HT-29 (cell line): ENCODE data around the gene HRH3. TPM values are rescaled to one million over a fixed set of nuclear protein-coding genes. Genes with fewer than 3 reads are reported as not detected.

Experiments
- DNase-seq: peaks from one replicate; pipeline ENCODE4 v3.0.0-alpha.2; 2015; ENCODE audit warnings: low spot score
- total RNA-seq: library from RNA; depleted of rRNA; stranded (reverse); fragments of >200 nt; shearing (Covaris generic); gene quantifications from 2 replicates; pipeline ENCODE4 v1.2.3, GENCODE V29; 2014

The HRH3 gene
- total RNA-seq, 1 experiment from 2014 or later = not detected

- DNase-seq = no peak
Measured at GRCh38 chr20:62230696-62231095, 10.6 kb upstream of the HRH3 start.

- DNase-seq = no peak
Measured at GRCh38 chr20:62230276-62230675, 10.2 kb upstream of the HRH3 start.

DNA sequence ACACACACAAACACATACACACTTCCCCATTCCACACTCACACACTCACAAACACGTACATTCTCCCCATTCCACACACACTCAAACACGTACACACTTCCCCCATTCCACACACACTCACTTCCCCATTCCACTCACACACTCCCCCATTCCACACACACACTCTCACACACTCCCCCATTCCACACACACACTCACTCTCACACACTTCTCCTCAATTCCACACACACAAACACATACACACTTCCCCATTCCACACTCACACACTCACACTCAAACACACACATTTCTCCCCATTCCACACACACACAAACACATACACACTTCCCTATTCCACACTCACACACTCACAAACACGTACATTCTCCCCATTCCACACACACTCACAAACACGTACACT lies 9.6 kb upstream of the HRH3 start:
- DNase-seq = no peak

DNA sequence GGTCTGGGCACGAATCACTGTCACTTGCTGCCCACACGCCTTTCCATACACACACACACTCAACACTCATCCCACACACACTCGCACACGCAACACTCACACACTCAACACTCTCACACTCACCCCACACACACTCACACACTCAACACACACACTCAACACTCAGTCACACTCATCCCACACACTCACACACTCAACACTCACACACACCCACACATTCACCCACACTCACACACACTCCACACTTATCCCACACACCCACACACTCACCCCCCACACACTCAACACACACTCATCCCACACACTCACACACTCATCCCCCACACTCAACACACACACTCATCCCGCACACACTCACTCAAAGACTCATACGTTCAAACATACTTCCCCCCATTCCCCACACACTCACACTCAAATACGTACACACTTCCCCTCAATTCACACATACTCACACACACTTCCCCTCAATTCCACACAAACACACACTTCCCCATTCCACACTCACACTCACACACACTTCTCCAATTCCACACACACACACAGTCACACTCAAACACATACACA lies 9.0 kb upstream of the HRH3 start:
- DNase-seq = no peak

DNA sequence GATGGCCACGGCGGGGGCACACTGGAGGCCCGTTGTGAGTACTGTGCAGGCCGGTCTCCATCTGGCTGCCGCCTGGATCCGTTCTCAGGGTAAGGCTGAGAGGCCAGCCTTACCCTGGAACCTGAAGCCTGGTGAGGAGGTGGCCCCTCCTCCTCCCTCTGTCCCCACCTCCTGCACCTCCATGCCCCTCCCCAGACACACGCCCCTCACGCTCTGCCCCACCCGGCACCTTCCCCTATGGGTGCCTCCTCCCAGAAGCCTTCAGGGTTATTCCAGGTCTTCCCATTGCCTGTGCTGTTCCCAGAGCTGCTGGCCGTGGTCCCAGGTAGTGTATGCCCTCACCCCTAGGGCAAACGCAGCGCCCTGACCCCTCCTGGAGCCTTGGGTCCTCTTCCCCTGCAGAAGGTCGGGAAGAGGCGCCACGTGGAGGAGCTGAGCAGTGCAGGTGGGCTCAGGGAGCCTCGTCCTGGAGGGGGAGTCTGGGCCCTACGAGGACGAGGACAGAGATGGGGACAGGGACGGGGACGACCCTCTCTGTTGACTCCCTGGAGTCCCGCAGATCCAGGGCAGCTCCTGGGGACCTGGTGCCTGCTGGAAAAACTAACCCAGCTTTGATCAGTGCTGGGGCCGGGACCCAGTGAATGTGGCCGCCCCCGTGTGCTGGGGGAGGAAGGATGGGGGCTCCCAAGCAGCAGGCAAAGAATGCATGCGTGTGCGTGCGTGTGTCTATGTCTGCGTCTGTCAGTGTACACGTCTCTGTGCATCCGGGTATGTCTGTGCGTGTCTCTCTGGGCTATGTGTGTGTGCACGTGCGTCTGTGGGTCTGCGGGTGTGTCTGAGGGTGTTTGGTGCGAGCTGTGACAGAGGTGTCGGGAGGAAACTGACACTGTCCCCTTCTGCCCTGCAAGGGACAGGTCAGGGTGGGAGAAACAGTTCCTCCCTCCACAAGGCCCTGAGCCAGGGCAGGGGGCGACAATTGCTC lies 8.2 kb upstream of the HRH3 start:
- peak; percentile 30 for DNase-seq

DNA sequence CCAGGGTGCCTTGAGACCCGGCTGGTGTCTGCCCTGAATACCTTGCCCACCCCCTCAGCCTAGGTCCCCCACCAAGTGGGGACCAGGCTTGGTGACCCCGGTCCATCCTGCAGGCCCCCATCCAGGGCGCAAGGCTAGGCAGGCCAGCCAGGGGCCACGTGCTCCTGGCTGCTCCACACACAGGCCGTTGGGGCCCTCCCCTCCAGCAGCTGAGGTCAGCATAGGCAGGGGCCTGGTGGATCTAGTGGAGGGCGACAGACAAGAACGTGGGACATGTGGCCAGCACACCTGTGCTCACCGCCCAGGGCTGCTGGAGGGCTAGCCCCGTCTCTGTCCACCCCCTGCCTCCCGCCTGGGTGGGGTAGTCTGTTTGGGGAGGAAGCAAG lies 7.5 kb upstream of the HRH3 start:
- DNase-seq = no peak

DNA sequence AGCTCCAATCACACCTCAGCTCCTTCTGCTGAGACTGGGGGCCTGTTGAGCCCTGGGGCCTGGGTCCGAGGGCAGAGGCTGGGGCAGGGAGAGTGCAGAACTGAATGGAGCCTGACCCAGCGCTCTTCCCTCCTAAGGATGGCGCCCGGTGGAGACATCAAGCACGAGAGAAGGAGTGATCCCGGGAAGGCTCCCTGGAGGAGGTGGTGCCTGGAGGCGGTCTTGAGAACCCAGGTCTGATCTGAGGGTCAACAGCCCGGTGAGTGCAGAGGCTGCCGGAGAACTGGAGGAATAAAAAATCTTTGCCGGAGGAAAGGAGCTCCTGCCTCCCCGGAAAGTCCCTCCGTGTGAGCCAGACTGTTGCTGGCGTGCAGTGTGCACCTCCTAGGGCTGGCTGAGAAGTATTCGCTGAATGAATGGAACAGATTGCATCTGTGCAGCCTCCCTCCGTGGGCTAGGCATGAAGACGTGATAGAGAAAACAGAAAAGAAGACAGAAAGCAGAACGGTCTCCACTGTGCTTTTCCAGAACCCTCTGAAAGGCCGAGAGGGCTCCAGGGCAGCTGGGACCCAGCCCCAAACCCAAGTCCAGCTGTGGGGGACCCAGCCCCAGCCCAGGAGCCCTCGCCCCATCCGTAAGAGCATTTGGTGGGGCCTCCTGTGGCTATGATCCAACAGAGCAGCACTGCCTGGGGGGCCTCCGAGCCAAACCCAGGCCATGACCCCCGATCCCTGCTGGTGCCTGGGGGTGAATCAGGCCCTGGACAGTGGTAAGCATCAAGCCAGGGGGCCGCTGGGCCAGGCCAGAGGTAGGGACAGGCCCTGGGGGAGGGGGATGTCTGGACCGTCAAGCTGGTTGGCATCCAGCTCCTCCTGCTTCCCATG lies 6.9 kb upstream of the HRH3 start:
- no peak for DNase-seq

DNA sequence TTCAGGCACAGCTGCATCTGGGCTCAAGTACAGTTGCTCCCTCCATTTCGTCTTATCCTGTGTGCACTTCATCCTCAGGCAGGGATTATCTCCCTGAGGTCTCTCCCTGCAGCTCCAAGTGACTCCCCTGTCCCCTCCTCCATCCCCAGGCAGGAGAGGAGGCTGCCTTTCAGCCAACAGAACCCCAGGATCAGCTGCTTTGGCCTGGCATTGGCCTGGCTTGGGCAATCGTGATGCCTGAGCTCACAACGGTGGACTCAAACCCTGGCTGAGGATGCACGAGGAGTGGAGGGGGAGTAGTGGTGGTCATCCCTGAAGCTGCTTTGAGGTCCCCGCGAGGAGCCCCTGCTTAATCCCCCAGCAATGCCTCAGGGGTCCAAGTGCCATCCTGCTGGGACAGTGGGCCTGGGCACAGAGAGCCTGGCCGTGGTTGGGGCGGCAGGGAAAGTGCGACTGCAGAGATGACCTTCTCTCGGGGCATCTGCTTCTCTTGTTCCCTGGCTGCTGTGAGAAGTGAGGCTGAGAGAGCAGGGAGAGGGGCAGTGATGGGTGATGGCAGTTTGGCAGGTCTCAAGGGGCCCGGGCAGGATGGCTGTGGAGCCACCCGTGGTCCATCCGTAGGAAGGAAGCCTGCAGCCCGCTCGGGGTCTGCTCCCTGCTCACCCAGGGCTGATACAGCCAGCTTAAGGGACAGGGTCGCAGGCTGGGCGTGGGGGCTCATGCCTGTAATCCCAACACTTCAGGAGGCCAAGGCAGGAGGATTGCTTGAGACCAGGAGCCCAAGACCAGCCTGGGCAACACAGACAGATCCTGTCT lies 6.0 kb upstream of the HRH3 start:
- DNase-seq = no peak

DNA sequence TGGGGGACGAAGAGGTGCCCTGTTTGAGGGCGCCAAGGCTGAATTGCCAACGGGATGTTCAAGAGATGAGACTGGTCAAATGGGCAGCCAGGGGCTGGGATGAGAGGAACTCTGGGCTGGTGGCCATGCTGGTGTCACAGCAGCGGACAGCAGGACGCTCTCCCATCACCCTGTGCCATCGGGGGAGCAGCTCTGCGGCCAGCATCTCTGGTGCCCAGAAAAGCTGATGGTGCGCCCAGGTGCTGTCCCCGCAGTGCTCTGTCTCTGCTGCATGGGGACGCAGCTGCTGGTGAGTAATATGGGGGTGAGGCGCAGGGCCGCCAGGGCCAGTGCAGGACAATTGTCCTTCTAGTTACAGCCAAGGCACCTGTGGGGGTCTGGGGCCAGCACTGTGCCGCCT lies 4.9 kb upstream of the HRH3 start:
- DNase-seq = no peak

DNA sequence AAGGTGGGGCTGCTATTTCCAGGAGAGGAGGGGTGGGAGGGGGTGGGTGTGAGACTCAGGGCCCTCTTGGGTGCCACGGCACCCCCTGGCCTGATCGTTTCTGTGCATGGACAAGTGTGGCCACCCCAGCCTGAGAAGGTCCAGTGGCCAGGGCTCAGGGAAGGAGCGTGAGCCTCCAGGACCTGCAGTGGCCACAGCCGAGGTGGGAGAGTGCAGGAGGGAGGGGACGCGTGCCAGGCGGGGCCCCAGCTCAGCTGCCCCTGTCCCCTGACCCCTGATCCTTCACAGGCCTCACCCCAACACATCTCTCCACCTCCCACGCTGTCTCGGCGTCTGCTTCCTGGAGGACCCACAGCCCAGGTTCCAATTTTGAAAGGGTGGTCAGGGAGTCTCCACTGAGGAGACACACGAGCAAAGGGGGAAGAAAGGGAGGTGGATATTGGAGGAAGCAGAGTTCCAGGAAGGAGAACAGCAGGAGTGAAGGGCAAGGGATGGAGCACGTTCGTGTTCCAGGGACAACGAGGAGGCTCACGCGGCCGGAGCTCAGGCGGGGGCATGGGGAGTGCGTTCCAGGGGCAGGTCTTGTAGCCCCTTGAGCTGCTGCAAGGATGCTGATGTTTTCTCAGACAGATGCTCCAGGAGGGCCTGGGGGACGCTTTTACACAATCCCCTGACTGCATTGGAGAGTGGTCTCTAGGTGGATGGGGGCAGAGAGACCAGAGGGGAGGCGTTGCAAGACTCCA lies 4.2 kb upstream of the HRH3 start:
- DNase-seq = no peak

DNA sequence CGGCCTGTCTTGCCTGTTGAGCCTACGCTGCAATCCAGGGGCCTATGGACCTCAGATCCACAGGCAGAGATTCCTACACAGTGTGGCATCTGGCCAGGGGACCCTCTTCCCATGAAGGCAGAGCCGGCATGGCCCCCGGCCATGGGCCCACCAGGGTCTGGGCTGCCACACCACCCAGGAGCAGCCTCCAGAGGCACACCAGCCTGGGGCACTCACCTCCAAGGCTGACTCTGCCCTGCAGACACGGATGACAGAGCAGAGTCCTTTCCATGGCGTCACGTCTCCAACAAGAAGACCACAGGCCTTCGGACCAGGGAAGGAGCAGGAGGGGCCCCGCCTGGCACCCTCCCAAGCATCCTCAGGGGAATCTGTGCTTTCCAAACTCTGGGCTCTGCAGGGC lies 3.5 kb upstream of the HRH3 start:
- no peak for DNase-seq

DNA sequence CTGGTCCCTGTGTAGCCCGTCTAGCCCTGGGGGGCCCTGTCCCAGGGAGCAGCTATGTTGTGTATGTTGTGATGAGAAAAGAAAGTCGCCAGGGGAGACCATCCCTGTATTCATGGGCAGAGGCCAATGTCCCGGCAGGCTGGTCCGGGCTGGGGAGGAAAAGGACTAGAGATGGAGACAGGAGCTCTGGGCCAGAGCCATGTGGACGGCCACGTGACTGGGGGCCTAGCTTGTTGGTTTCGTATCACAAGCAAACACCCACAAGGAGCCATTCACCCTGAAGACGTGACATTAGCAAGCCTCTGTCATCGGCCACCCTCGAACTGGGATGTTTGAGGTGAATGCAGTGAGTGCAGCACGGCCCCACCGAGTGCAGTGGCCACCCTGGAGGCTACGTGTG lies 2.9 kb upstream of the HRH3 start:
- no peak for DNase-seq

GRCh38 chr20:62222266-62222850 lies 2.3 kb upstream of the HRH3 start:
- DNase-seq = no peak

- DNase-seq = no peak
Measured at GRCh38 chr20:62220666-62221568, 839 bp upstream of the HRH3 start.

GRCh38 chr20:62219101-62219991 lies 732 bp downstream of the HRH3 start:
- DNase-seq = no peak

DNA sequence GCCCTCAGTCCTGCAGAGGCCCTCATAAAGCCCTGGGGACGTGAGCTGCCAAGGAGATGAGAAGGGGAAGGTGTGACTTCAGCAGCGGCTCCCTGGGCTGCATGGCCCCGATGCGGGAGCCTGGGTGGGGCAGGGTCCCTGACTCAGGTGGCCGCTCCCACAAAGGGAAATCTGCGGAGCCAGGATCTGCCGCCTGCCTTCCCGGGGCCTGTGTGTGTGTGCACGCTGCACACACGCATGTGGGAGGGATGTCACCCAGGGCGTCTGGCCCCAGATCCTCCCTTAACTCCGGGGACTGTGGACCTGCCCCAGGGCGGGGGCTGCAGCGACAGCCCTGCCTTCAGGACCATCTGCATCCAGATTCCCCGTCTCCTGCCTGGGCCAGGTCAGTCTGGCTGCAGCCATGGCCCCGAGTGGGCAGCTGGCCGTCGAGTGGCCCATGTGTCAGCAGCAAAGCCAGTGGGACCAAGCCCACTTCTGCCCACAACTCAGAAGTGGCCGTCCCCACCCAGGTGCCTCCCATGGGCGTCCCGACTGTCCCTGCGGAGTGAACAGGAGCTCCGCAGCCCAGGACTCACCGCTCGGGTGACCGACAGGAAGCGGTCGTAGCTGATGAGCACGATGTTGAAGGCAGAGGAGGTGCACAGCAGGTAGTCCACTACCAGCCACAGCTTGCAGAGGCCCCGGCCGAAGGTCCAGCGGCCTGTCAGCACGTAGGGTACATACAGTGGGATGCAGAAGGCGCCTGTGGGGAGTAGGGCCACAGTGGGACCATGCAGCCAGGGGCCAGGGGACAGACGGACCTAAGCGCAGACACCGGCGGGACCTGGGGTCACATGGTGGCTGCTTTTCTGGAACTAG lies 1.9 kb downstream of the HRH3 start:
- no peak for DNase-seq
